HL-60 (cell line): Measurements from ENCODE around the gene CD164L2.
A peak's percentile ranks its signal among the peaks of the same experiment; 100 is the strongest.

Experiments used
- DNase-seq, 2 experiments: peaks; one replicate each; pipeline ENCODE4 v3.0.0-alpha.2; 2010 to 2020; ENCODE audit warnings: low read depth in 1 of 2, low spot score in 1 of 2
- H3K27ac ChIP-seq: fragments of 250-450 bp; sonication (Bioruptor Pico); replicated peaks from 2 replicates; pipeline ENCODE4 v1.5.1; 2020; ENCODE audit warnings: mild to moderate bottlenecking, moderate library complexity
- H3K27me3 ChIP-seq: fragments of 250-450 bp; sonication (Bioruptor Pico); 2 replicates; pipeline ENCODE4 v1.5.1; 2021; ENCODE audit warnings: mild to moderate bottlenecking, moderate library complexity; ENCODE audit not compliant: insufficient read depth, poor library complexity, severe bottlenecking
- H3K4me3 ChIP-seq: replicated peaks from 2 replicates; pipeline ENCODE4 v1.5.1; 2011; ENCODE audit warnings: mild to moderate bottlenecking, control low read depth, low read length; ENCODE audit not compliant: insufficient read depth
- GABPA ChIP-seq: IDR thresholded peaks from 2 replicates; pipeline ENCODE4 v1.6.1; 2012; ENCODE audit warnings: low read depth
- POLR2AphosphoS5 ChIP-seq: IDR thresholded peaks from 2 replicates; pipeline ENCODE4 v1.6.1; 2012; ENCODE audit warnings: low read depth
- SPI1 ChIP-seq: IDR thresholded peaks from 2 replicates; pipeline ENCODE4 v1.6.1; 2012; ENCODE audit warnings: low read depth, mild to moderate bottlenecking, borderline replicate concordance
- TF ChIP-seq, protein P1 (sequence below): IDR thresholded peaks from 2 replicates; pipeline ENCODE4 v1.6.1; 2012; ENCODE audit warnings: low read depth; ENCODE audit not compliant: insufficient replicate concordance
- TF ChIP-seq, protein P2 (sequence below): IDR thresholded peaks from one replicate; pipeline ENCODE4 v1.5.1; 2011; ENCODE audit warnings: low read length, control low read depth, inconsistent platforms; ENCODE audit not compliant: insufficient read depth

The CD164L2 gene

DNA sequence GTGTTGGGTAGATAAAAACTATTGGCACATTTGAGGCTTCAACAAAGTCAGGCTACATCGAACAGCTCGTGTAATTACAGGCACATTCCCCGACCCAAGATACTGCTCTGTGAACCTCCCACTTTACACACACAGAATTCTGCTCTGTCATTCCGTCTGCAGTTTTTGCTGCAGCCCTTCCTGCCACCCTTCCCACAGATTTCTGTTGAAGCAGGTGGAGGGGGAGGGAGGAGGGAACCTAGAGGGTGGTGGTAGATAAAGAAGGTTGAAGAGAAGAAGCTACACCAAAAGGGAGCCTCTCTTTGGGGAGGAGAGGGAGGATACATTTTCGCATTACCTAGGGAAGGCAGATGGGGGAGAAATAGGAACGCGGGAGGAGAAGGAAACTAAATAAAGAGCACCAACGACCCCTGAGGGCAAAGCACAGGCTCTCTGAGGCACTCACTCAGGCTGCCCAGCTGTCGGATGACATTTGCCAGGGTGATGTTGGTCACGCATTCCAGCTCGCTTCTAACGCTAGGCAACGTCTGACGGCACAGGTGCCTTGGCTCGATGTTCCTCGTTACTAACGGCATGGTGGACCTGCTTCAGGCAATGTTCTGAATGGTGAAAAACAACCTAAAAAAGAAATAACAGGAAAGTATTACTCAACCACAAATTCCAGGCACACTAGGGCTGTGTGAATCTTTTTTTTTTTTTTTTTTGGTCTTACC lies 45.3 kb upstream of the CD164L2 start:
- peak overlapping the region; percentile 72 for H3K27ac ChIP-seq
- DNase-seq = peak; percentile 24 to 87
- H3K27me3 ChIP-seq = no peaks in the 10 kb centered on the region
- TF ChIP-seq POLR2AphosphoS5 = peak; percentile 47; the same call in 1 of the 2 replicates
- TF ChIP-seq SPI1 = no peak
- H3K4me3 ChIP-seq = no peak overlapping the region

DNA sequence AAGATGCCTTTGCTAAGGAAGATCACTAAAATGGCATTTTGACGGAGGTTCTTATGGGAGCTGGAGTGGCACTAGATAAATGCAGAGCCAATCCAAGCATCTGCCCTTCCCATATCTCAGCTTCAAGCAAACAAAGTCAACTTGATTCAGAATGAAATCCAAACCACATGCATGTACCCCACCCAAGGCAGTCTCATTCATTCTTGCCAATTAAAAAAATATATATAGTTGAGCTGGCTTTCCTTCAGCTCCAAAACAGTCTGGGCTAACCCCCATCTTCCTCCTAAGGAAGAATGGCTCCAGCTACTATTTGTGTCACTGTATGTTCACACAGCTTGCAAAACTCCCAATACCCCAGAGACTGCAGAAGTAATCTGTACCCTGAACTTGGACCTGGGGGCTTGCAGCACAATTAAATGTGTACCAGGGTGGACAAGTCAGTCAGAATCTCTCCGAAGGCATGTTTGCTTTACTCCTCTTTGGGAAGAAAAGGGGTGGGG lies 44.7 kb upstream of the CD164L2 start:
- TF ChIP-seq SPI1 = no peak
- TF ChIP-seq POLR2AphosphoS5 = no peak
- no peak for TF ChIP-seq GABPA
- TF ChIP-seq, protein P1, sequence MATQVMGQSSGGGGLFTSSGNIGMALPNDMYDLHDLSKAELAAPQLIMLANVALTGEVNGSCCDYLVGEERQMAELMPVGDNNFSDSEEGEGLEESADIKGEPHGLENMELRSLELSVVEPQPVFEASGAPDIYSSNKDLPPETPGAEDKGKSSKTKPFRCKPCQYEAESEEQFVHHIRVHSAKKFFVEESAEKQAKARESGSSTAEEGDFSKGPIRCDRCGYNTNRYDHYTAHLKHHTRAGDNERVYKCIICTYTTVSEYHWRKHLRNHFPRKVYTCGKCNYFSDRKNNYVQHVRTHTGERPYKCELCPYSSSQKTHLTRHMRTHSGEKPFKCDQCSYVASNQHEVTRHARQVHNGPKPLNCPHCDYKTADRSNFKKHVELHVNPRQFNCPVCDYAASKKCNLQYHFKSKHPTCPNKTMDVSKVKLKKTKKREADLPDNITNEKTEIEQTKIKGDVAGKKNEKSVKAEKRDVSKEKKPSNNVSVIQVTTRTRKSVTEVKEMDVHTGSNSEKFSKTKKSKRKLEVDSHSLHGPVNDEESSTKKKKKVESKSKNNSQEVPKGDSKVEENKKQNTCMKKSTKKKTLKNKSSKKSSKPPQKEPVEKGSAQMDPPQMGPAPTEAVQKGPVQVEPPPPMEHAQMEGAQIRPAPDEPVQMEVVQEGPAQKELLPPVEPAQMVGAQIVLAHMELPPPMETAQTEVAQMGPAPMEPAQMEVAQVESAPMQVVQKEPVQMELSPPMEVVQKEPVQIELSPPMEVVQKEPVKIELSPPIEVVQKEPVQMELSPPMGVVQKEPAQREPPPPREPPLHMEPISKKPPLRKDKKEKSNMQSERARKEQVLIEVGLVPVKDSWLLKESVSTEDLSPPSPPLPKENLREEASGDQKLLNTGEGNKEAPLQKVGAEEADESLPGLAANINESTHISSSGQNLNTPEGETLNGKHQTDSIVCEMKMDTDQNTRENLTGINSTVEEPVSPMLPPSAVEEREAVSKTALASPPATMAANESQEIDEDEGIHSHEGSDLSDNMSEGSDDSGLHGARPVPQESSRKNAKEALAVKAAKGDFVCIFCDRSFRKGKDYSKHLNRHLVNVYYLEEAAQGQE = no peak
- TF ChIP-seq, protein P2, sequence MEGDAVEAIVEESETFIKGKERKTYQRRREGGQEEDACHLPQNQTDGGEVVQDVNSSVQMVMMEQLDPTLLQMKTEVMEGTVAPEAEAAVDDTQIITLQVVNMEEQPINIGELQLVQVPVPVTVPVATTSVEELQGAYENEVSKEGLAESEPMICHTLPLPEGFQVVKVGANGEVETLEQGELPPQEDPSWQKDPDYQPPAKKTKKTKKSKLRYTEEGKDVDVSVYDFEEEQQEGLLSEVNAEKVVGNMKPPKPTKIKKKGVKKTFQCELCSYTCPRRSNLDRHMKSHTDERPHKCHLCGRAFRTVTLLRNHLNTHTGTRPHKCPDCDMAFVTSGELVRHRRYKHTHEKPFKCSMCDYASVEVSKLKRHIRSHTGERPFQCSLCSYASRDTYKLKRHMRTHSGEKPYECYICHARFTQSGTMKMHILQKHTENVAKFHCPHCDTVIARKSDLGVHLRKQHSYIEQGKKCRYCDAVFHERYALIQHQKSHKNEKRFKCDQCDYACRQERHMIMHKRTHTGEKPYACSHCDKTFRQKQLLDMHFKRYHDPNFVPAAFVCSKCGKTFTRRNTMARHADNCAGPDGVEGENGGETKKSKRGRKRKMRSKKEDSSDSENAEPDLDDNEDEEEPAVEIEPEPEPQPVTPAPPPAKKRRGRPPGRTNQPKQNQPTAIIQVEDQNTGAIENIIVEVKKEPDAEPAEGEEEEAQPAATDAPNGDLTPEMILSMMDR = no peak
- Histone ChIP-seq H3K4me3 (no peak overlapping the region), H3K27me3 (no peaks in the 10 kb centered on the region), H3K27ac (peak overlapping the region; percentile 72)
- DNase-seq = no peak

DNA sequence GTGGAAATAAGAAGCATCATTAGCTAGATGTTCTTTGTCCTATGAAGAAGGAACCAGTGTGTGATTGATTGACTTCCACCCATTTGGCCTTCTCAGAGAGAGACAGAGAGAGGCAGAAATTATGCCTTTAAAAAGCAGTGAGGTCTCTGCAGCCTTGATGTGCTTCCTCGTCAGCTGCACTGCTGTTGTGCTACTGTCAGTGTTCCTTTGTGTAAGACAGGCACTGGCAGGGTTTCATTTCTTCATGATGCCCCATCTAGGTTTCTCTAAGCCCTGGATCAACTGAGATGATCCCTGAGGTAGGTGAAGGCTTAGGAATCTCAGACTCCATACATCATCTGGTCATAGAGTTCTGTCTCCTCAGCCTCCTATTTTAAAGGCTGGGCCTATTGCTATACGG lies 44.2 kb upstream of the CD164L2 start:
- TF ChIP-seq, protein P1 = no peak
- TF ChIP-seq GABPA (no peak), SPI1 (no peak), POLR2AphosphoS5 (no peak)
- TF ChIP-seq, protein P2 = no peak
- H3K4me3 ChIP-seq = no peak overlapping the region
- no peaks in the 10 kb centered on the region for H3K27me3 ChIP-seq
- H3K27ac ChIP-seq = peak overlapping the region; percentile 72
- DNase-seq = no peak

DNA sequence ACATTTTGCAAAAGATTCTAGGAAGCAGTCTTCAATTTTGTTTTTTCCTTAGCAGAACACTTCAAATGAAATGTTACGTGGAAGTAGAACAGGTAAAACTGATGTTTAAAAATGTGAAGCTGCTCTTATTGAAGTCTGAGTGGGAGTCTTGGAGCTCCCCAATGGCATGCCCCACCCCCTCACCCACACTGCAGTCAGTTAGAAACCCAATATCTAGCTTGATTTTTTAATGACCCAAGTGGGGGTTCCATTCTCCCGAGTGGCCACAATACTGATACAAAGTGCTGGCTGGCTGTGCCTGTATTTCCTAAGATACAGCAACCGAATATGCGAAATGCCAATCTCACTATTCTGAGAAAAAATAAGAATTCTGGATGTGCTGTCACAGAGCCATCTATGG lies 40.6 kb upstream of the CD164L2 start:
- DNase-seq = no peak
- no peak overlapping the region for H3K4me3 ChIP-seq
- TF ChIP-seq, protein P2 = no peak
- TF ChIP-seq POLR2AphosphoS5 = no peak
- H3K27ac ChIP-seq = no peak overlapping the region
- no peaks in the 10 kb centered on the region for H3K27me3 ChIP-seq
